ENCODE measurements around the gene CHRNA3. TPM values are rescaled to one million over a fixed set of nuclear protein-coding genes. Genes with fewer than 3 reads are reported as not detected.
A peak's percentile ranks its signal among the peaks of the same experiment; 100 is the strongest.

Gene CHRNA3
- total RNA-seq, 4 donors from 2014 or later: 0.27 to 0.93 TPM; not detected in 2

- no peak for DNase-seq
- no peaks in the 10 kb centered on the region for H3K9me3 ChIP-seq
- H3K4me1 ChIP-seq: peaks cover 0 to 6% of the 10 kb centered on the region in 2 donors
- no peaks in the 10 kb centered on the region for H3K27me3 ChIP-seq
- intact Hi-C loops (cut with DNase I): no loop called here
- H3K4me3 ChIP-seq (replicated peaks in 1 of 3): no peak overlapping the region
- WGBS, 2 donors: 100% methylated on average over 1 of the region's 1 CpG
- TF ChIP-seq CTCF (IDR thresholded peaks at IDR 0.05) (no peak), POLR2A (IDR thresholded peaks at IDR 0.05) (no peak)
- no peaks in the 10 kb centered on the region for H3K36me3 ChIP-seq
- H3K27ac ChIP-seq: no peak overlapping the region
Observed at GRCh38 chr15:78651930-78652615, 31.3 kb upstream of the CHRNA3 start.

- peaks cover 0 to 6% of the 10 kb centered on the region in 2 donors for H3K4me1 ChIP-seq
- WGBS, 2 donors: 49 to 55% methylated on average over 3 of the region's 3 CpGs
- TF ChIP-seq POLR2A (IDR thresholded peaks at IDR 0.05) (no peak), CTCF (IDR thresholded peaks at IDR 0.05) (no peak)
- intact Hi-C loops (cut with DNase I): no loop called here
- no peaks in the 10 kb centered on the region for H3K36me3 ChIP-seq
- H3K4me3 ChIP-seq (replicated peaks in 1 of 3): no peak overlapping the region
- peak; percentile 29 to 38 for DNase-seq
- H3K27ac ChIP-seq: no peak overlapping the region
- H3K9me3 ChIP-seq: no peaks in the 10 kb centered on the region
- no peaks in the 10 kb centered on the region for H3K27me3 ChIP-seq
Observed at GRCh38 chr15:78651007-78651406, 30.2 kb upstream of the CHRNA3 start.

GRCh38 chr15:78650022-78650421 lies 29.2 kb upstream of the CHRNA3 start:
- Histone ChIP-seq H3K9me3 (no peaks in the 10 kb centered on the region), H3K36me3 (no peaks in the 10 kb centered on the region), H3K27me3 (no peaks in the 10 kb centered on the region), H3K4me3 (replicated peaks in 1 of 3) (no peak overlapping the region), H3K4me1 (peaks cover 0 to 6% of the 10 kb centered on the region in 2 donors), H3K27ac (no peak overlapping the region)
- 85 to 99% methylated on average over 4 of the region's 4 CpGs for WGBS, 2 donors
- DNase-seq: no peak
- intact Hi-C loops (cut with DNase I): no loop called here
- TF ChIP-seq CTCF (IDR thresholded peaks at IDR 0.05) (no peak), POLR2A (IDR thresholded peaks at IDR 0.05) (no peak)

- Histone ChIP-seq H3K4me3 (replicated peaks in 1 of 3) (no peak overlapping the region), H3K27me3 (no peaks in the 10 kb centered on the region), H3K9me3 (no peaks in the 10 kb centered on the region), H3K36me3 (no peaks in the 10 kb centered on the region), H3K4me1 (peaks cover 5 to 13% of the 10 kb centered on the region in 2 donors), H3K27ac (no peak overlapping the region)
- 93 to 97% methylated on average over 4 of the region's 4 CpGs for WGBS, 2 donors
- intact Hi-C loops (cut with DNase I): no loop called here
- TF ChIP-seq POLR2A (IDR thresholded peaks at IDR 0.05) (no peak), CTCF (IDR thresholded peaks at IDR 0.05) (no peak)
- DNase-seq: no peak
Observed at GRCh38 chr15:78645009-78645408, 24.2 kb upstream of the CHRNA3 start.

- Histone ChIP-seq H3K9me3 (no peaks in the 10 kb centered on the region), H3K36me3 (no peaks in the 10 kb centered on the region), H3K27me3 (no peaks in the 10 kb centered on the region), H3K4me1 (peaks cover 5 to 13% of the 10 kb centered on the region in 2 donors), H3K4me3 (replicated peaks in 1 of 3) (no peak overlapping the region), H3K27ac (no peak overlapping the region)
- intact Hi-C loops (cut with DNase I): no loop called here
- no peak for DNase-seq
- TF ChIP-seq POLR2A (IDR thresholded peaks at IDR 0.05) (no peak), CTCF (IDR thresholded peaks at IDR 0.05) (no peak)
- WGBS, 2 donors: 82 to 87% methylated on average over 5 of the region's 5 CpGs
Observed at GRCh38 chr15:78642331-78642730, 21.5 kb upstream of the CHRNA3 start.
